GM12878 (cell line): ENCODE measurements around the gene CCDC32. TPM values are rescaled to one million over a fixed set of nuclear protein-coding genes. Genes with fewer than 3 reads are reported as not detected.

Experiments used
- ATAC-seq: fragments of 200-7000 bp; cut with Tn5 transposase; 3 replicates; pipeline ENCODE4 v1.9.1; 2020; ENCODE audit warnings: mild to moderate bottlenecking, moderate library complexity
- BruUV-seq: library from RNA; stranded (reverse); fragments of 400-500 nt; replicated peaks from 2 replicates; lab custom pipeline; 2021; lab: Mats Ljungman, UMichigan
- CTCF ChIA-PET: fragments of 300-600 bp; sonication (Branson Sonifier 250); formaldehyde crosslinking; extraction: SDS; loops from one replicate; lab custom pipeline; 2021; ENCODE audit warnings: inconsistent platforms; lab: Yijun Ruan, JAX
- POLR2A ChIA-PET: fragments of 350-600 bp; formaldehyde crosslinking; extraction: SDS; loops from one replicate; lab custom pipeline; 2021; ENCODE audit warnings: inconsistent platforms; lab: Charles Lee
- RAD21 ChIA-PET: fragments of 300-600 bp; sonication (Branson Sonifier 250); formaldehyde crosslinking; loops from one replicate; lab custom pipeline; 2023; ENCODE audit warnings: antibody characterized with exemption; ENCODE audit not compliant: unreplicated experiment; lab: Charles Lee
- SMC1A ChIA-PET: fragments of 300-600 bp; sonication (Branson Sonifier 250); formaldehyde crosslinking; loops from one replicate; lab custom pipeline; 2023; ENCODE audit not compliant: unreplicated experiment, uncharacterized antibody; lab: Charles Lee
- DNase-seq: peaks from one replicate; pipeline ENCODE4 v3.0.0-alpha.2; 2011; ENCODE audit warnings: low read depth, low spot score
- FAIRE-seq: peaks from 3 replicates; lab custom pipeline; 2011; peaks lifted over from hg19 to GRCh38; lab: Jason Lieb, UNC
- H2AFZ ChIP-seq: 2 replicates; pipeline ENCODE4 v1.6.0; 2011; ENCODE audit warnings: low read depth, low read length, control low read depth; ENCODE audit not compliant: control insufficient read depth
- H3K27ac ChIP-seq: 2 replicates; pipeline ENCODE4 v1.5.1; 2011; ENCODE audit warnings: control low read depth; ENCODE audit not compliant: control insufficient read depth, insufficient read depth
- H3K27me3 ChIP-seq, 2 experiments: replicated peaks in 1 of 2; 2 replicates each; pipeline versions ENCODE4 v1.6.0 to v1.6.1; 2011; ENCODE audit warnings: low read length in 1 of 2; ENCODE audit not compliant: control insufficient read depth in 2 of 2, insufficient read depth in 2 of 2
- H3K36me3 ChIP-seq, 2 experiments: 2 replicates each; pipeline ENCODE4 v1.5.1; 2011; ENCODE audit warnings: low read length in 1 of 2; ENCODE audit not compliant: control insufficient read depth in 2 of 2, insufficient read depth in 2 of 2
- H3K4me1 ChIP-seq: 2 replicates; pipeline ENCODE4 v1.6.1; 2011; ENCODE audit warnings: mild to moderate bottlenecking, low read length, moderate library complexity, mixed read lengths; ENCODE audit not compliant: control insufficient read depth, insufficient read depth
- H3K4me2 ChIP-seq: 2 replicates; pipeline ENCODE4 v1.6.0; 2011; ENCODE audit warnings: control low read depth; ENCODE audit not compliant: control insufficient read depth, insufficient read depth
- H3K4me3 ChIP-seq: fragments of 200-600 bp; sonication (generic); 2 replicates; pipeline ENCODE4 v1.5.1; 2016
- H3K79me2 ChIP-seq: 2 replicates; pipeline ENCODE4 v1.6.0; 2011; ENCODE audit warnings: low read length; ENCODE audit not compliant: control insufficient read depth, insufficient read depth
- H3K9ac ChIP-seq: 2 replicates; pipeline ENCODE4 v1.8.0; 2011; ENCODE audit warnings: low read length, control low read depth, mixed read lengths; ENCODE audit not compliant: control insufficient read depth, insufficient read depth
- H3K9me3 ChIP-seq: replicated peaks from 3 replicates; pipeline ENCODE4 v1.5.1; 2011; ENCODE audit warnings: mild to moderate bottlenecking, low read length; ENCODE audit not compliant: control insufficient read depth, insufficient read depth
- H4K20me1 ChIP-seq: 2 replicates; pipeline ENCODE4 v1.6.0; 2011; ENCODE audit not compliant: control insufficient read depth, insufficient read depth
- CBX5 ChIP-seq: sonication (generic); IDR thresholded peaks from 2 replicates; pipeline ENCODE4 v1.6.1; 2016; ENCODE audit warnings: low read depth, moderate library complexity, mild to moderate bottlenecking, inconsistent platforms
- EGR1 ChIP-seq, 2 experiments: IDR thresholded peaks; 1 replicate in 1 of 2; 2 replicates in 1 of 2; pipeline ENCODE4 v1.6.1; 2011 to 2012; ENCODE audit warnings: low read depth in 2 of 2, low read length in 2 of 2, borderline replicate concordance in 1 of 2, mild to moderate bottlenecking in 1 of 2, moderate library complexity in 1 of 2
- MYB ChIP-seq: fragments of 150-350 bp; IDR thresholded peaks from 2 replicates; pipeline ENCODE4 v1.6.1; 2014; ENCODE audit warnings: mild to moderate bottlenecking, low read depth, low read length, borderline replicate concordance
- NKRF ChIP-seq: fragments of 450-650 bp; conservative IDR thresholded peaks from 2 replicates; pipeline ENCODE4 v1.6.1; 2017; ENCODE audit warnings: mild to moderate bottlenecking, moderate library complexity
- ZNF217 ChIP-seq: fragments of 450-650 bp; IDR thresholded peaks from 2 replicates; pipeline ENCODE4 v1.6.1; 2017; ENCODE audit warnings: antibody characterized with exemption, mild to moderate bottlenecking
- WGBS: methylation state at CpG from one replicate; pipeline ENCODE4 v1.1.6; 2016; ENCODE audit warnings: low lambda C conversion rate; ENCODE audit not compliant: insufficient replicate concordance, insufficient coverage; ENCODE audit errors: missing lambda C conversion rate; 5-methylcytosine and 5-hydroxymethylcytosine counted together
- in situ Hi-C: fragments of 300-500 bp; cut with MboI; formaldehyde crosslinking; loops from 9 replicates; pipeline ENCODE4 v1.14.3; 2018; ENCODE audit warnings: mixed read lengths
- intact Hi-C: fragments of 100-400 bp; cut with micrococcal nuclease; formaldehyde crosslinking; loops from one replicate; pipeline ENCODE4 v1.14.2; 2022; ENCODE audit not compliant: unreplicated experiment
- polyA plus RNA-seq, 11 experiments: library from polyadenylated mRNA; depleted of rRNA in 4 of 11; unstranded in 6 of 11; stranded (reverse) in 5 of 11; fragments of >200 nt; fragmentation: Nextera tagmentation in 4 of 11; fragmentation: Illumina TruSeq in 1 of 11; extraction: Ambion mirVana in 4 of 11; extraction: Trizol in 1 of 11; gene quantifications; 1 replicate in 1 of 11; 2 replicates in 10 of 11; pipeline versions ENCODE4 v1.2.1 to v1.2.3, GENCODE V29; 2011 to 2016; ENCODE audit warnings: inconsistent platforms in 2 of 11, missing spikeins in 2 of 11, low read depth in 1 of 11
- total RNA-seq, 4 experiments: library from RNA; depleted of rRNA in 3 of 4; stranded (reverse); fragments of >200 nt in 3 of 4; fragmentation: Illumina TruSeq in 1 of 4; extraction: Trizol in 1 of 4; gene quantifications; 2 replicates each; pipeline versions ENCODE4 v1.2.1 to v1.2.3, GENCODE V29; 2013 to 2021

CCDC32 gene
- total and polyA plus RNA-seq, 10 of the 15 experiments (the other 5 are each of a cell fraction or from before 2014, with no cell fraction given): 30.2 to 74.3 (median 46.5) TPM

GRCh38 chr15:40555876-40556275 lies 9.0 kb downstream of the CCDC32 start:
- FAIRE-seq: no peak
- in situ Hi-C loops: no loop called here
- whole genome bisulfite sequencing: 97% methylated on average over 2 of the region's 2 CpGs
- no peaks in the 10 kb centered on the region for H3K9me3 ChIP-seq
- CTCF ChIA-PET: interaction anchor here (0.7 to 1.0 kb wide), 3 partner anchors 13 to 302 kb away, joined by 3 read pairs; partner anchors contain the start of gene BAHD1
- peaks cover 0 to 8% of the 10 kb centered on the region in 2 experiments; a peak in 1 of 4 replicates for H3K36me3 ChIP-seq
- SMC1A ChIA-PET: interaction anchor here (0.6 to 6.2 kb wide), 6 partner anchors 9 to 70 kb away, joined by 3 to 60 read pairs (median 6); partner anchors contain the start of genes CCDC32 and RPUSD2
- no peak overlapping the region for H3K9ac ChIP-seq
- no peaks in the 10 kb centered on the region for H4K20me1 ChIP-seq
- RAD21 ChIA-PET: interaction anchor here (1.2 to 5.3 kb wide), 2 partner anchors 9 to 35 kb away, joined by 3 to 39 read pairs; partner anchors contain the start of gene CCDC32
- no peaks in the 10 kb centered on the region for H3K27me3 ChIP-seq
- H3K4me3 ChIP-seq: no peak overlapping the region
- ATAC-seq: no peak
- intact Hi-C loops: loop anchor here (5.0 kb wide), 1 partner anchor 36 kb away; the partner anchor contains the start of gene KNL1
- TF ChIP-seq ZNF217 (0 out of 2 replicates have a peak, but pooled peaks have one; percentile 47), EGR1 (IDR thresholded peaks at IDR 0.05; ENCODE audit: borderline replicate concordance in 1 of 2, low read depth in 2 of 2, low read length in 2 of 2) (no peak), CBX5 (no peak), MYB (no peak), NKRF (no peak)
- TF ChIP-seq, all 136 proteins: peak for 1
- POLR2A ChIA-PET: interaction anchor here (0.5 to 5.6 kb wide), 3 partner anchors 9 to 34 kb away, joined by 3 to 47 read pairs (median 9); partner anchors contain the start of gene CCDC32
- H2AFZ ChIP-seq: no peak overlapping the region
- no peak overlapping the region for H3K27ac ChIP-seq
- peaks cover 68% of the 10 kb centered on the region for H3K4me1 ChIP-seq
- peaks cover 40% of the 10 kb centered on the region for H3K79me2 ChIP-seq
- no peak for DNase-seq
- H3K4me2 ChIP-seq: peak overlapping the region; percentile 57; the same call in 1 of the 2 replicates
- BruUV-seq: no TSS peak
